GM19239 (cell line): ENCODE data around the gene PCSK6.

Experiments used
- DNase-seq: peaks from one replicate; pipeline ENCODE4 v3.0.0; 2011; ENCODE audit warnings: low spot score; ENCODE audit not compliant: insufficient read length
- FAIRE-seq: peaks from 2 replicates; lab custom pipeline; 2011; peaks lifted over from hg19 to GRCh38; lab: Jason Lieb, UNC

The PCSK6 gene

GRCh38 chr15:101525087-101525669 is 35.7 kb upstream of the PCSK6 start:
- FAIRE-seq (no peak), DNase-seq (no peak)

DNA sequence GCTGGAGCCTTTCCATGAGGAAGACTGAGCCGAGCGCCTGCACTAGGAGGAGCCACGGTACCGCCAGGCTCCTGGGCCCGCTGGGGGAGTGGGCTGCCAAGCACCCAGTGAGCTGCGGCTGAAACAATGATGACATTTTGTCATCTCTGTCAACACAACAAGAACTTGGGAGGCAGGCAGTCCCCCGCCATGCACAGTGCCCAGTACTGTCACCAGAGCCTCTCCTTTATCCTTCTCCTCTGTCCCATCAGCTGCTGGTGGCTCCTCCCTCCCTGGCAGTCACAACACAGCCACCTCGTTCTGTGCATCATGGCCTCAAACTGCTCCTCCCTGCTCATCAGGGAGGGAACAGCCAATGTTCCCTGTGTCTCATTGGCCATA is 34.0 kb upstream of the PCSK6 start:
- DNase-seq: no peak
- no peak for FAIRE-seq

- FAIRE-seq: no peak
- DNase-seq: no peak
Observed at GRCh38 chr15:101522621-101523559, 33.4 kb upstream of the PCSK6 start.

- FAIRE-seq (no peak), DNase-seq (no peak)
Observed at GRCh38 chr15:101522091-101522490, 32.6 kb upstream of the PCSK6 start.

DNA sequence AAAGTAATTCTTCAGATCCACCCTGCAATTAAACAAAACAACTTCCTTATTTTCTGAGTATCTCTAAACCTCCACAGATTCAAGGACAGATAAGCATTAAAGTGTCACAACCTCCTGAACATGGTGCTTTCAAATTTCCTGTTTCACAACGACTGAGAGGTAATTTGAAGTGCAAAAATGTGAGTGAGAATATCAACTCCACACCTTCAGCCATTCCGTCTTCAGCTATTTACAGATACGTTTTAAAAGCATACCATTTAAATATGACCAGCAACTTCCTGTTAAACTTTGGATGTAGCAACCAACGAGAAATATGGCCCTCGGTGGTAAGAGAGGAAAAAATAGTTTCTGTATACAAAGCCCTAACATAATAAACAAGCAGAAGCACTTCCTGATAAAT is 32.1 kb upstream of the PCSK6 start:
- DNase-seq: no peak
- FAIRE-seq: no peak

- DNase-seq (no peak), FAIRE-seq (no peak)
Observed at GRCh38 chr15:101521069-101521468, 31.6 kb upstream of the PCSK6 start.

- no peak for FAIRE-seq
- no peak for DNase-seq
Observed at GRCh38 chr15:101520395-101520794, 30.9 kb upstream of the PCSK6 start.

DNA sequence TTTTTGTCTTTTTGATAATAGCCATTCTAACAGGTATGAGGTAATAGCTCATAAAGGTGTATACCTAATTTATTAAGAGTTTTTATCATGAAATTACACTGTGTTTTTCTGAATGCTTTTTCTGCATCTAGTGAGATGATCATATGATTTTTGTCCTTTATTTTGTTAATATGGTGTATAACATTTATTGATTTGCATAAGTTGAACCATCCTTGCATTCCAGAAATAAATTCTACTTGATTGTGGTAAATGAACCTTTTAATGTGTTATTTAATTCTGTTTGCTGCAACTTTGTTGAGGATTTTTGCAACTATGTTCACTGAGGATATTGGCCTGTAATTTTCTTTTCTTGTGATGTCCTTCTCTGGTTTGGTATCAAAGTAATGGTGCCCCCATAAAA is 28.0 kb upstream of the PCSK6 start:
- FAIRE-seq (no peak), DNase-seq (no peak)

DNA sequence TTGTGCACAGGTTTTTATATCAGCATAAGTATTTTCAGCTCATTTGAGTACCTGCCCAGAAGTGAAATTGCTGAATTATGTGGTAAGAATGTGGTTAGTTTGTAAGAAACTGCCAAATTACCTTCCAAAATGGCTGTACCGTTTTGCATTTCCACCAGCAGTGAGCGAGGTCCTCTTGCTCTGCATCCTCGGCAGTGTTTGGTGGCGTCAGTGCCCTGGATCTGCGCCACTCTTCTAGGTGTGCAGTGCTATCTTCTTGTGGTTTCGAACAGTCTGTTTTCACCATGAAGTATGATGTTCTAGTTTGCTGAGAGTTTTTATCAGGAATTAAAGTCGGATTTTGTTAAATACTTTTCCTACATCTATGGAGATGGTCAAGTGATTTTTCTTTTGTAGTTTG is 24.8 kb upstream of the PCSK6 start:
- DNase-seq (no peak), FAIRE-seq (no peak)

DNA sequence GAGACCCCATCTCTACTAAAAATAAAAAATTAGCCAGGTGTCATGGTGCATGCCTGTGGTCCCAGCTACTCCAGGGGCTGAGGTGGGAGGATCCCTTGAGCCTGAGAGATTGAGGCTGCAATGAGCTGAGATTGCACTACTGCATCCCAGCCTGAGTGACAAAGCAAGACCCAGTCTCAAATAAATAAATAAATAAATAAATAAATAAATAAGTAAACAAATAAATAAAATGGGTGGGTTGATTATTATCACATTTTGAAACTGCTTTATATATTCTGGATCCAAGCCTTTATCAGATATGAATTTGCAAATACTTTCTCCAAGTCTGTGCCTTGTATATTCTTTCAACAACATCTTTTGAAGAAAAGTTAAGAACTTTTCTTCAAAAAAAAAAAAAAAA is 22.2 kb upstream of the PCSK6 start:
- DNase-seq (no peak), FAIRE-seq (no peak)

DNA sequence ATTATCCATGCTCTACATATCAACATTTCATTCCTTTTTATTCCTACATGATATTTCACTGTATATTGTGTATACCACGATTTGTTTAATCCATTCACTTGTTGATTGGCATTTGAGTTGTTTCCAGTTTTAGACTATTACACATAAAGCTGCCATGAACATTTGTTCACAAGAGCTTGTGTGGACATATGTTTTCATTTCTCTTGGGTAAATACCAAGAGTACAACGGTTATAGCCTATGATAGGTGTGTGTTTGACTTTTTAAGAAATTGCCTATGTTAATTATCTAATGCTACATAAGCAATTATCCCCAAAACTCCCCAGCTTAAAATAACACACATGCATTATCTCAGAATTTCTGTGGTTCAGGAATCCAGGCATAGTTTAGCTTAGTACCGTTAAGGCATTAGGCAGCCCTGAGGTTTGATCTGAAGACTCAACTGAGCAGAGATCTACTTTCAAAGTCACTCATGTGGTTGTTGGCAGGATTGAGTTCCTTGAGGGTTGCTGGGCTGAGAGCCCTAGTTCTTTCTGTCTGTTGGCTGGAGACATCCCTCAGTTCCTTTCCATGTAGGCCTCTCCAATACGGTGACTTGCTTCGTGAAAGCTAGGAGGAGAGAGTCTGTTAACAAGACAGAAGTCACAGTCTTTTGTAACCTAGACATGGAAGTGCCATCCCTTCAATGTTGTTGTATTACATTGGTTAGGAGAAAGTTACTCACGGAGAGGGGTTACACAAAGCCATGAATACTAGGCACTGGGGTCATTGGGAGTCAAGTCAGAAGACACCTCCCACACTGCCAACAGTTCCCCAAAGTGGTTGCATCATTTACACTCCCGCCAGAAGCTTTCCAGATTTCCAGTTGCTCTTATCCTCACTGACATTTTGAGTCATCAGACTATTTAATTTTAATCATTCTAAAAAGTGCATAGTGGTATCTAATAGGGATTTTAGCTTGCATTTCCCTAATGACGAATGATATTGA is 21.0 kb upstream of the PCSK6 start:
- DNase-seq (no peak), FAIRE-seq (no peak)

DNA sequence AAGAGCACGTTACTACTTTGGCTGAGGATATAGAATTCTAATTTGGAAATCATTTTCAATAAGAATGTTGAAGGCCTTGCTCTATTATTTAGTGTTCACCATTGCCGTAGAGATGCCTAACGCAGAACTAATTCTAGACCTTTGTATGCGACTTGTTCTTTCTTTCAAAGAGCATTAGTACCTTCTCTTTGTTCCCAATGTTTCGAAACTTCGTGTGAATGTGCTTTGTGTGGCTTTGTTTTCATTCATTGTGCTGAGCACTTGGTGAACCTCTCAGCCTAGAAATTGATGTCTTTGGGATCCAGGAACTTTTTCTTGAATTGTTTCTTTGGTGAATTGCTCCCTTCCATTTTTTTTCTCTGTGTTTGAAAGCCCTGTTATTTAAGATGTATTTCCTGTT is 19.8 kb upstream of the PCSK6 start:
- FAIRE-seq: no peak
- no peak for DNase-seq

DNA sequence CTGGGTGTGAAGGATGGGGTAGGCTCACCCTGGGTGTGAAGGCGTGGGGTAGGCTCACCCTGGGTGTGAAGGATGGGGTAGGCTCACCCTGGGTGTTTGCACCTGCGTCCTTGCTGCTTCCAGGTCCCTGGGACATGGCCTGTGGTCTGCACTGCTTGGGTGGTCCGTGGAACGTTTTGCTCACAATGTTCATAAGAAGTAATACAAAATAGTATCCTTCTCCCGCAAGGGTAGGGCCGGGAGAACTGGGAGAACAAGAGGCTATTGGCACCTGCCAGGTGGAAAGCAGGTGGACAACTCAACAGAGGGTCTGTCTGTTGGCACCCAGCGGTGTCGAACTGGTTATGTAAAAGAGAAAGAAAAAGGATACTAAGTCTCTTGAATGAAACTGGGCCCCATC is 17.0 kb upstream of the PCSK6 start:
- FAIRE-seq (no peak), DNase-seq (no peak)

GRCh38 chr15:101505610-101506337 is 16.3 kb upstream of the PCSK6 start:
- FAIRE-seq (no peak), DNase-seq (no peak)

- FAIRE-seq (no peak), DNase-seq (no peak)
Observed at GRCh38 chr15:101504866-101505609, 15.5 kb upstream of the PCSK6 start.

DNA sequence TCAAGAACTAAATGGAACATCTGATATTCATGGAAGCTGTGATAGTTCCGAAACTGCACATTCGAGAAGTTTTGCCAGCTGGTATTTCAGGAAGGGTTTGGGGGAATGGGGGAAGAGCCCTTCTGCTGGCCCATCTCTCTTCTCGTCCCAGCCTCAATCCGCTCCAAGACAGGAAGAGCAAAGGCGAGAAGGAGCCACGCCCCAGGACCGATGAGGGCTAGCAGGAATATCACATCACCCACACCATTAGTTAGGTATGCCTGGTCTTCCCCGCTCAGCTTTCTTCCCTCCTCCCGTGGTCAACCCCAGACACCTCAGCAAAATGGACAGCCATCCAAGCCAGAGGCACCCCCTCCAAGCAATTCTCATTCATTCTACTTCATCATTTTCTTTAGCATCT is 14.9 kb upstream of the PCSK6 start:
- FAIRE-seq (no peak), DNase-seq (no peak)

GRCh38 chr15:101503296-101503599 is 13.7 kb upstream of the PCSK6 start:
- DNase-seq: no peak
- FAIRE-seq: no peak

DNA sequence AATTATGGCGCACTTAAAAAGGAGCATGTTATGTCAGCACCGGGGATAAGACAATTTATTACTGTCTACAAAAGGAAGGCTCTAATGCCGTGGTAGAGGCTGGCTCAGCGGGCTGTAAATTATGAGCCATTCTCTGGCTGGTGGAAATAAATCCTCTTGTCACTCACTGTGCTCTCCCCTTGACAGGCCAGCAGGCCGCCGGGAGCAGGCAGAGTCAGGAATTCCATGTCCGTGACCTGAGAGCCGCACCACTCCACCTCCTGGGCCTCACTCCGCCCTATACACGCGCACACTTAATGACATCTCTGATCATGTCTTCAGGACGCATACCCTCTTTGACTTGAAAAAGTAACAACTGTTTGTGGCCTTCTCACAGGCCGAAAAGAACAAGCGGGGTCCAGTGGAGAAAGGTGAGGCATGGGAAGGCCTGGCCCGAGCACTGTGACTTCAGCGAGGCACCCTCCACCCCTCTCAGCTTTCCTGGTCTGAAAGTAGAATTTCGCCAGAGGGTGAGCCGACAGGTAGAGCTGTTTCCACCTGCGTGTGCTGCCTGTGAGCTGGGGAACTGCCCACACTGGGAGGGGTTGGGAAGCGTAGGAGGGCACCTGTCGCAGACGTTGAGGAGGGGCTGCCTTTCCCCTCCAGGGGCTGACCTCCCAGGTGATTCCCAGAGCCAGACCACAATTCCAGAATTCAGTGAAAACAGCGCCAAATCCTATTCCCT is 13.2 kb upstream of the PCSK6 start:
- no peak for FAIRE-seq
- no peak for DNase-seq
